ENCODE results near the gene LLGL2.

GRCh38 chr17:75540923-75541503, 15.5 kb downstream of the LLGL2 start:
- TF ChIP-seq CTCF (IDR thresholded peaks at IDR 0.05) (no peak), POLR2A (IDR thresholded peaks at IDR 0.05) (no peak)
